Large intestine (tissue), 3 donors: Measurements from ENCODE around the gene CCDC77. TPM values are rescaled to one million over a fixed set of nuclear protein-coding genes. Genes with fewer than 3 reads are reported as not detected.

Experiments used
- DNase-seq, 2 donors: peaks; one replicate each; pipeline versions ENCODE4 v3.0.0 to v3.0.0-alpha.2; 2013
- H3K27ac ChIP-seq: one replicate; pipeline ENCODE4 v1.5.1; 2013; ENCODE audit warnings: low read length
- H3K27me3 ChIP-seq: 2 replicates; pipeline ENCODE4 v1.6.1; 2013; ENCODE audit warnings: low read length; ENCODE audit not compliant: control insufficient read depth, insufficient read depth
- H3K36me3 ChIP-seq: 2 replicates; pipeline ENCODE4 v1.6.1; 2013; ENCODE audit warnings: low read length; ENCODE audit not compliant: control insufficient read depth, insufficient read depth
- H3K4me1 ChIP-seq: one replicate; pipeline ENCODE4 v1.6.1; 2013; ENCODE audit warnings: low read length; ENCODE audit not compliant: control insufficient read depth, insufficient read depth
- H3K4me3 ChIP-seq: one replicate; pipeline ENCODE4 v1.5.1; 2013; ENCODE audit warnings: low read length
- H3K9me3 ChIP-seq: one replicate; pipeline ENCODE4 v1.6.1; 2013; ENCODE audit warnings: mild to moderate bottlenecking, low read depth, low read length, moderate library complexity; ENCODE audit not compliant: control insufficient read depth
- WGBS: methylation state at CpG from one replicate; pipeline ENCODE4 v1.1.5; 2013; ENCODE audit warnings: low lambda C conversion rate; ENCODE audit not compliant: insufficient coverage; 5-methylcytosine and 5-hydroxymethylcytosine counted together
- polyA plus RNA-seq: library from polyadenylated mRNA; unstranded; fragments of 120-200 nt; gene quantifications from one replicate; pipeline ENCODE4 v1.2.1, GENCODE V29; 2013

CCDC77 gene
- polyA plus RNA-seq, 1 donor, result 12.0 TPM

DNA sequence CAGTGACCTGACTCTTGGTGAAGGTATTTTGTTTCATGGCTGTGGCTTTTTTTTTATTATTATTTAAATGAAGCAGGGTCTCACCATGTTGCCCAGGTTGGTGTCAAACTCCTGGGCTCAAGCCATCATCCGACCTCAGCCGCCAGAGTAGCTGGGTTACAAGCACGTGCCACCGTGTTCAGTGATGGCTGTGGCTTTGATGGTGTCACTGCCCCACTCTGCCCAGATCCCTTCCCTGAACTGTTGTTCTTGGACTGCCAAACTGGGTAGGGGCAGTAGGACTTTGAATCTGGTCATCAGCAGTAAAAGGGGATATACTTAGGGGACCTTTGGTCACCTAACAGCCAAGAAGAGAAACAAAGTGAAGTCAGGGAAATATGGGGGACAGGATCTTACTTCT is 77.7 kb downstream of the CCDC77 start:
- Histone ChIP-seq H3K27me3 (no peaks in the 10 kb centered on the region), H3K4me3 (no peak overlapping the region), H3K36me3 (no peaks in the 10 kb centered on the region), H3K4me1 (no peaks in the 10 kb centered on the region), H3K27ac (no peak overlapping the region), H3K9me3 (no peaks in the 10 kb centered on the region)
- no CpG with 5 or more reads among the region's 4 CpGs for WGBS
- DNase-seq, result no peak

DNA sequence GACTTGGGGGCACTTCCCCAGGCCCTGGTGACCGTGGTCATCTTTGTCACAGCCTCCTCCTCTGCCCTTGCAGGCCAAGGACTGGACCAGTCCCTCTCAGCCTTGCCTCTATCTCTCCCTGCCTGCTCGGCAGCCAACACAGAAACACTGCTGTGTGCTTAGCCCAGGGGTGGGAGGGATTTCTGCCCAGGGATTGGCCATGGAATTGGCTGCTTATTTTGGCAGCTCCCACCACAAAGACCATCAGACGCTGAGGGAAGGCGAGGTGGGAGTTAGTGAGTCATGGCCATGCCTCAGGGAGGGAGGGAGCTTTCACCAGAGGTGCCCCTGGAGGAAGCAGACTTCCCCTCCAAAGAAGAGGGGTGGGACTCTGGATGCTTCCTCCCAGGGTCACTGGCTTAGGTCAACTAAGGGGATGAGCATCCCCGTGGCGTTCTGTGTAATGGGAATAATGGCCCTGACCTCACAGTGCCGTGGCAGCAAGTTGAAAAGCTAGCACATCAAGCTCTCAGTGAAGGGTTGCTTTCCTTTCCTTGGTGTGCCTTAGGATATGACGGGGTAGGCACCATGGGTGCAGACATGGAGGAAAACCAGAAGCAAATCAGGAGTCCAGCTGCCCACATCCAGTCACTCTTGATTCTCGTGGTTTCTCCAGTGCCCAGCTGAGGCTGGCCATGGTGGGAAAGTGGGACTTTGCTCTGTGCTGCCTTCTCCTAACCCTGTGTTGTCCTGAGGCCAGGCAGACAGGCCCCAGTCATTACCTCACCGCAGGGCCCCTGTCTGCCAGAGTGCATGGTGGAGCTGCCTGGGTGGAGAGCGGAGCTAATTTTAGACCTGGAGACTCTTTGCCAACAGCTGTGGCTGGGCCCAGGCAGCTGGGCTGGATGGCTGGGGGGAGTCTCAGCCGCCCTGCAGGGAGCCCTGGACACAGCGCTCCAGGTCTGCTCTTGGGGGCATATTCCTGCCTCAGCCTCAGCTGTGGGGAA is 79.7 kb downstream of the CCDC77 start:
- H3K27me3 ChIP-seq, result no peaks in the 10 kb centered on the region
- H3K36me3 ChIP-seq, result no peaks in the 10 kb centered on the region

DNA sequence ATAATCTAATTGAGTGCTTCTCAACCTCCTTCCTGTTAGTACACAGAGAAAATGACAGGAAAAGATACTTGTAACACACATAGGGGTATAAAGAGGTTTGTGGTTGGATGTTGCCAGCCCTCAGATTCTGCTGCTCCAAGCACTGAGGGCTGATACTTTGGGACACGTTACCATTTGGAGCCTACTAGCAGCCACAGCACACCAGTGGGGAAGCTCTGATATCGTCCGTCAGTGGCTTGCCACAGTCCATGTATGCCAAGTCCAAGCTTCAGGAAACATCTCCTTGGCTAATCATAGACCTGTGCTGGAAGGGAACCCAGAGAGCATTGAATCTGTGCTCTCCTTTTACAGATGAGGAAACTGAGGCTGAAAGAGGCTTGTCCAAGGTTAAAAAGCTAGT is 80.6 kb downstream of the CCDC77 start:
- no CpG with 5 or more reads among the region's 3 CpGs for WGBS
- DNase-seq, result no peak
- no peak overlapping the region for H3K27ac ChIP-seq

More for the DNA sequence above, 79.7 kb downstream of the CCDC77 start:
- Histone ChIP-seq H3K9me3 (no peaks in the 10 kb centered on the region), H3K27ac (no peak overlapping the region), H3K4me1 (no peaks in the 10 kb centered on the region), H3K4me3 (no peak overlapping the region)
- no CpG with 5 or more reads among the region's 13 CpGs for WGBS
- no peak for DNase-seq

DNA sequence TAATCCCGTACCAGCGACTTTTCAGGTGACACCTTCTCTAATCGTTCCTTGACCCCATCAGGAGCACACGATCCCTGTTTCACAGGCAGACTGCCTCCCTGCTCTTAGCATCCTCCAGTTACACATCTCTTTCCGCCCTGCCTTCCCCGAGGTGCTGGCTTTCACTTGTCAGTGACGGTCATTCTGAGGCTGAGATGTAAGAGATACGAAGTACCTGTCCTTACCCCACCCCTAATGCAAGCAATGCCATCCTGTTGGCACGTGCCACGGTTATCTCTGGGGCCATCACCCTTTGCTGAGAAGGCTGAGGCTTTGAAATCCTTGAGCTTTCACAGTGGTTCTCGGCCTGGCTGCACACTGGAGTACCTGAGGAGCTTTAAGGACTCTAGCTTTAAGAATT is 82.7 kb downstream of the CCDC77 start:
- H3K9me3 ChIP-seq, result no peaks in the 10 kb centered on the region
- no CpG with 5 or more reads among the region's 11 CpGs for WGBS
- DNase-seq, result no peak

More for the DNA sequence above, 80.6 kb downstream of the CCDC77 start:
- no peaks in the 10 kb centered on the region for H3K27me3 ChIP-seq
- no peaks in the 10 kb centered on the region for H3K36me3 ChIP-seq
- H3K4me1 ChIP-seq, result no peaks in the 10 kb centered on the region
- H3K4me3 ChIP-seq, result no peak overlapping the region
- no peaks in the 10 kb centered on the region for H3K9me3 ChIP-seq

DNA sequence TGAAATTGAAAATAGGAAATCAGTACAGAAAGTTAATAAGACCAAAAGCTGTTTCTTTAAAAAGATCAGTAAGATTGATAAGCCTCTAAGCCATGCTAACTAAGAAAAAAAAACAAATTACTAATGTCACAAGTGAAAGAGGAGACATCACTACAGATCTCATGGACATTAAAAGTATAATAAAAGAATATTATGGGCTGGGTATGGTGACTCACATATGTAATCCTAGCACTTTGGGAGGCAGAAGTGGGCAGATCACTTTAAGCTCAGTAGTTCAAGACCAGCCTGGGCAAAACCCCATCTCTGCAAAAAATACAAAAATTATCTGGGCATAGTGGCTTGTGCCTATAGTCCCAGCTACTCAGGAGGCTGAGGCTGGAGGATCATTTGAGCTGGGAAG is 88.8 kb downstream of the CCDC77 start:
- no peaks in the 10 kb centered on the region for H3K9me3 ChIP-seq
- H3K27ac ChIP-seq, result no peak overlapping the region
- H3K4me1 ChIP-seq, result no peaks in the 10 kb centered on the region
- no peak overlapping the region for H3K4me3 ChIP-seq
- DNase-seq, result no peak
- H3K36me3 ChIP-seq, result no peaks in the 10 kb centered on the region
- no peaks in the 10 kb centered on the region for H3K27me3 ChIP-seq

More for the DNA sequence above, 82.7 kb downstream of the CCDC77 start:
- H3K4me1 ChIP-seq, result no peaks in the 10 kb centered on the region
- no peaks in the 10 kb centered on the region for H3K36me3 ChIP-seq
- no peak overlapping the region for H3K4me3 ChIP-seq
- no peaks in the 10 kb centered on the region for H3K27me3 ChIP-seq
- no peak overlapping the region for H3K27ac ChIP-seq

Other genes starting within 250 kb of the CCDC77 start
- gene SLC6A12, start 187.5 kb upstream of the CCDC77 start, polyA plus RNA-seq, result 0.27 TPM
- 0.28 TPM for gene SLC6A13, start 138.8 kb upstream of the CCDC77 start, polyA plus RNA-seq
- gene KDM5A, start 12.3 kb upstream of the CCDC77 start, polyA plus RNA-seq, result 25.9 TPM
- gene B4GALNT3, start 58.3 kb downstream of the CCDC77 start, polyA plus RNA-seq, result 5.9 TPM